DMS153 (cell line): Measurements from ENCODE around the gene TRIM59.
"Not testable (repeated sequence)": the region's sequence is repeated elsewhere in the genome, so short reads cannot be mapped to it uniquely, and the experiment has no call there.

Experiments
- DNase-seq: peaks from one replicate; lab custom pipeline; 2025; lab: John Stamatoyannopoulos, UW

Gene TRIM59

DNA sequence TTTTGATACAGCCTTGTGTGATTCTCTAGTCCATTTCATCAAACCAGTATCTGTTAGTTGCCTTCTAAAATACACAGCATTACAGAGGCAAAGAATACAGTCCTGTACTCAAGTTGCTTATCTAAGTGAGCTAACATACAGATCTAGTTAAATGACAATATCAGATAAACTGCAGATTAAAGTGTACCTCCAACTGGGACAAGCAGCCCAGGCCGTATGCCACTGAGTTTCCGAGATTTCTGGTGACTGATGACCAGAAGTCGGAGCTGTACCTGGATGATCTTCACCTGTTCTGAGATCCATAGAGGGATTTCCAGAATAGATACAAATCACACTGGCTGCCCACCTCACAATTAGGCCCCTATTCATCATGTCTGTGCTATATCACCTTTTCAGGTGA, 6.3 kb upstream of the TRIM59 start:
- DNase-seq, result no peak

GRCh38 chr3:160454995-160455394, 5.4 kb upstream of the TRIM59 start:
- no peak for DNase-seq

DNA sequence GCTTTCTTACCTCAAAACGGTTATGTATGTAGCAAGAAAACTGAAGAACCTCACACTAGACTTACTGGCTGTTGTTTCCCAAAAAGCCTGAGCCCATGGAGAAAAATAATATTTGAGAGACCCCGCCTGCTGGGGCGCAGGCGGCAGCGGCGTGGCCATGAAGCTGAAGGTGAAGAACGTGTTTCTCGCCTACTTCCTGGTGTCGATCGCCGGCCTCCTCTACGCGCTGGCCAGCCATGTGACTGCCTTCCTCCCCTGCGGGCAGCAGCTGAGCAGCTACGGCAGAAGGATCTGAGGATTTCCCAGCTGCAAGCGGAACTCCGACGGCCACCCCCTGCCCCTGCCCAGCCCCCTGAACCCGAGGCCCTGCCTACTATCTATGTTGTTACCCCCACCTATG, 2.7 kb upstream of the TRIM59 start:
- DNase-seq, result not testable (repeated sequence)

DNA sequence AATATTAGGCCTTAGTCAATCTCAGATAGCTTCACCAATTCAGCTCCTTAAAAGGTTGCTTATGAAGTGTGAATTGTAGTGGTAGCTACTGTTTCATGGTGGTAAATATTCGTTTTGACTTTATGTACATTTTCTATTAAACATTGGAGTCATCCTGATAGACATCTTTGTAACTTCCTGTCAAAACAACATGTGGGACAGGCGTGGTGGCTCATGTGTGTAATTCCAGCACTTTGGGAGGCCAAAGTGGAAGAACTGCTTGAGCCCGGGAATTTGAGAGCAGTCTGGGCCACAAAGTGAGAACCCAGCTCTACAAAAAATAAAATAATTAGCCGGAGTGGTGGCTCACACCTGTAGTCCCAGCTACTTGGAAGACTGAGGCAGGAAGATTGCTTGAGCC, 2.0 kb upstream of the TRIM59 start:
- no peak for DNase-seq

GRCh38 chr3:160450846-160451245, 1.3 kb upstream of the TRIM59 start:
- no peak for DNase-seq

DNA sequence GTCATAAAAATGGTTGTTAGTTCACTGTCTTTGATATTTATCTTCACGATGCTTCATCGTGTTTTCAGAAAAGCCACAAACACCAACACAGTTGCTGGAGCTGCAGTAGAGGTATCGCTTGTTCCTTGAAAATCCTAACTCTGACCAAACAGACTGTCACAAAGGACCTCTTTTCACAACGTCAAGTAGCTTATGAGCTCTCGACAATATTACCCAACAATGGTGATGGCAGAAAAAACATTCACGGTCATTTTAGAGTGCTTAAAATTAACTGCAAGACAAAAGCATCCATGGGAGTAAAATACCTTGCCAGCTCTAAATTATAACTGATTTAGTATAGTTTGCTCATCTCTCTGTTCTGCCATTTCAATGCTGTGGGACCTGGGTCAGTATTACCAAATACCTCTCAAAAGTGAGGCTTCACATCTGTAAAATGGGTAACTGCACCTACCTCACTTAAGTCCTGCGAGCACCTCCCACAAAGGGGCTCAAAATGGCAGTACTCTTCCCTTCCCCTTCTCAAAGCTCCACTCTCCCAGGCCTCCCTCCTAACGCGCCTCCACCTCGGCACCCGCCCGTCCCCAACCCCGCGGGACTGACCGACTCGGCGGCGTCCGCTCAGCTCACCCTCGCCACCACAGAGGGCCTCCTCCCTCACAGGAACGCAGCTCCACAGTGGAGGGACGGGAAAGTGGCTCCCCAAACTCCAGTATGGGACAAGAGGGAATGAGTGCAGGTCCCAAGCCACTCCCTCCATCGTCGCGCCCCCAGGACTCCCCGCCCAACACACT, 546 bp downstream of the TRIM59 start:
- DNase-seq, result no peak

- DNase-seq, result no peak
Measured at GRCh38 chr3:160447544-160447943, 2.0 kb downstream of the TRIM59 start.

DNA sequence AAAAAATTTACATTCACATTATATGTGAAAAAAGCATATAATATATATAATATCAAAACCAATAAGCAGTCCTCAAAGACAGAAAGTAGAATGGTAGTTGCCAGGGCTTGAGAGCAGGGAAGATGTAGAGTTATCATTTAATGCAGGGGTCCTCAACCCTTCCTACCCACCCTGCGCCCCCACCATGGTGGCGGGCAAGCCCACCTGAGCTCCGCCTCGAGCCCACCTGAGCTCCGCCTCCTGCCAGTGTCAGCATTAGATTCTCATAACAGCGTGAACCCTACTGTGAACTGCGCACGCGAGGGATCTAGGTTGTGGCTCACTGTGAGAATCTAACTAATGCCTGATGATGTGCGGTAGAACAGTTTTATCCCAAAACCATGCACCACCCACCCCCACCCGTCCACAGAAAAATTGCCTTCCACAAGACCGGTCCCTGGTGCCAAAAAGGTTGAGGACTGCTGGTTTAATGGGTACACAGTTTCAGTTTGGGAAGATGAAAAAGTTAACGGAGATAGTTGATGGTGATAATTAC, 3.0 kb downstream of the TRIM59 start:
- no peak for DNase-seq

DNA sequence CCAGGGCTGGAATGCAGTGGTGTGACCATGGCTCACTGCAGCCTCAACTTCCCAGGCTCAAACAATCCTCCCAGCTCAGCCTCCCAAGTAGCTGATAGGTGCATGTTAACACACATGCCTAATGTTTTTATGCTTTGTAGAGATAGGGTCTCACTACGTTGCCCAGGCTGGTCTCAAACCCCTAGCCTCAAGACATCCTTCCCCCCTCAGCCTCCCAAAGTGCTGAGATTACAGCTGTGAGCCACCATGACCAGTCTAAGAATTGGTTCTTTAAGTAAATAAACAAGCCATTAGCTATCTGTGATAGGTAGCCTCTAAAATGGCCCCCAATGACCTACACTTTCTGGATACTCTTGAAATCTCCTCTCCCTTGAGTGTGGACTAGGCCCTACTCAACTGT, 3.7 kb downstream of the TRIM59 start:
- no peak for DNase-seq

DNA sequence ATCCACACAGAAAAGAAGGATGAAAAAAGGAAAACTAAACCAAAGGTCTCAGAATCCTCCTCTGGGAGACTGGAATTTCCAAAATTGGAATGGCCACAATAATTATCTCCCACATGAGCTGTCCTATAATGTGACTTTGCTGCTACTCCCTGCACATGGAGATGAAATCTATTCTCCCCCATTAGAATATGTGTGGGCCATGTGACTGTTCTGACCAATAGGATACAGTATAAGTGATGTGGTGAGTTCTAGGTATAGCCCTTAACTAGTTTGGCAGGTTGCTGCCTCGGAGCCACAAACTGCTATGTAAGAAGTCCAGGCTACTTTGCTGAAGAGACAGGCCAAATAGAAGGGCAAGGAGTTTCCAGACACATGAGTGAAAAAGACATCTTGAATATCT, 5.2 kb downstream of the TRIM59 start:
- no peak for DNase-seq

GRCh38 chr3:160440687-160441086, 8.9 kb downstream of the TRIM59 start:
- no peak for DNase-seq

GRCh38 chr3:160437083-160437455, 12.5 kb downstream of the TRIM59 start:
- DNase-seq, result no peak

DNA sequence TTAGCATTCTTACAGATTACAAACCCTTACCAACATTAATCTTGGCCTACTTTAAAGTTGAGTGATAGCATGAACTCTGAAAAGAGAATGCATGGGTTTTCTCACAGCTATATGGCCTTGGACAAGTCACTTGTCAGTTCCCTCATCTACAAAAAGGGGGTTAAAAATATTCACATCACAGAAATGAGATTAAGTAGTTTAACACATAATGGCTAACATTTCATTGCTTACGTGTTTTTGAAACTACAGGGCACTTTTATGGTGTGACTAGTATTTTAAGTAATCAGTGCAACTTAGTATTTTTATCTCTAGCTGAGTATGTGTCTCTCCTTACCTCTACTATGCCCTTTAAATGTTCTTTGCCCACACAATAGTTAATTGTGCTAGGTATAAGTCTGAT, 13.8 kb downstream of the TRIM59 start:
- DNase-seq, result no peak

GRCh38 chr3:160435095-160435494, 14.5 kb downstream of the TRIM59 start:
- no peak for DNase-seq

- no peak for DNase-seq
Measured at GRCh38 chr3:160434071-160434470, 15.5 kb downstream of the TRIM59 start.

- DNase-seq, result no peak
Measured at GRCh38 chr3:160427832-160428424, 21.7 kb downstream of the TRIM59 start.

DNA sequence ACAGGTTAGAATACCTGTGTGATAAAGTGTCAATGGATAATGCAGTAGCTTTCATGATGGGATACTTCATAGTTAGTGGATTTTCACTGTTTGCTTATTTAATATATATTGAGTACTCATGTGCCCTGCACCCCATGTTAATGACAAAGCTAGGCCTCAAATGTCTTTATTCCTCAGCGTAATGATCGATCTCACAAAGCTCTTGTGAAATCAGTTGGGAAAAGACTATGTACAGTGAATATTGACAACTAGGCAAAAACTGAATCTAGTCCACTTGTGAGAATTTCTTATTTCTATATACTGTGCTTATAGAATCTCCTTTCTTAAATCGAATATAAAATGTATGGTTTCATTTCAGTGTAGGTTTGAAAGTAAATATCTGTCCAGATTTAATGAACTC, 32.3 kb downstream of the TRIM59 start:
- no peak for DNase-seq

DNA sequence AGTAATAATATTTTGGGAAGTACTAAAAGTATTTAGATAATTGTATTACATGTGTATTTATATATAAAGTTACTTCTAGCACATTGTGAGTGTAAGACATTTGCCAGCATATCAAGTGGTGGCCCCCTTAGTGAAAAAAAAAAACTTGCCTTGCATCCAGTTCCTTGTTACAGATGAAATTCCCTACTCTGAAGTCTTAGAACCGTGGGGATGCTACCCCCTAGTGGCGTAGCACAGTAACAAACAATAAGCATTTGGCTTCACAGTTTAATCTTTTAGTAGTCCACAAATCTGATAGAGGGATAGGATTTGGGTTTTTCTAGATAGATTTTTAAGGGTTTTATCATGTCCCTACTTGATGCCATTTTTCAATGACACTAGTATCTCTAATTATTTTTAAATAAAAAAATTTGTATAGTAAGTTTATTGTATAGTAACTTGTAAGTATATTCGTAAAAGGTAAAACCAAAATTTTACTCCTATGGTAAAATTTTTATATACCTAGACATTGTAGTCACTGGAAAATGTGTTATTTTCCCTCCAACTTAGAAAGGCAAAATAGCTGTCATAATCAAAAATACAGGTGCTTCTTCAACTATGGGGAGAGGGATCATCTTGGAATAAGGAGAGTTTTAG, 35.9 kb downstream of the TRIM59 start:
- DNase-seq, result peak; percentile 14

- DNase-seq, result no peak
Measured at GRCh38 chr3:160412477-160412876, 37.1 kb downstream of the TRIM59 start.

GRCh38 chr3:160409812-160410610, 39.6 kb downstream of the TRIM59 start:
- no peak for DNase-seq

DNA sequence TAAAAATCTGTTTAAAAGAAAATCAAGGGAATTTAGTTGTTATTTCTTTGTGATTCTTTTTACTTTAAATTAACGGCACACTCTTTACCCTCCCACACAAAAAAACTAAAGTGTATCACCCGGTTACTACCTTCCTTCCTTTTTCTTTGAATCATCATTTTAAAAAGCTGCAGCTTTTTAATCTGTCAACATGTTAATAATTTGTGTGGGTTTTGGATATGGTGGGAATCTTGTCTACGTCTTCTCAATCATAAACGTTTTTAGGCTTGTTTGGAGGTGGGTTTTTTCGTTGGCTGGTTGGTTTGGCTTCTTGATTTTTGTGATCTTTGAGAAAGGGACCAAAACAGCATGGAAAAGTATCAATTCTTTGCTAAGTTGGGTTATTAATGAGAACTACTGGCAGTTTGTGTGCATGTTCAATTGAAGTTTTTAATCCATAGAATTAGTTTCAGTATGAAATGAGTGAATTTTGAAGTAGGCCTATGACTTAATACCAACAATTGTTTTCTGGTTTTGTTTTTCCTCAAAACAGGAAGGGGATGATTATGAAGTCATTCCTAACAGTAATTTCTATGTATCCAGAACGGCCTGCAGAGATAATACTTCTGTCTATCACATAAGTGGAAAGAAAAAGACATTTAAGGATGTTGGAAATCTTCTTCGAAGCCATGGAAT, 45.7 kb downstream of the TRIM59 start:
- no peak for DNase-seq

- DNase-seq, result no peak
Measured at GRCh38 chr3:160403028-160403545, 46.5 kb downstream of the TRIM59 start.
